Bronchial epithelial cell (primary cell): ENCODE data around the gene DCLK2. TPM values are rescaled to one million over a fixed set of nuclear protein-coding genes. Genes with fewer than 3 reads are reported as not detected.

ENCODE experiments used
- DNase-seq: peaks from one replicate; pipeline ENCODE4 v3.0.0-alpha.2; 2010; ENCODE audit warnings: low read depth
- FAIRE-seq: peaks from 2 replicates; lab custom pipeline; 2011; peaks lifted over from hg19 to GRCh38; lab: Jason Lieb, UNC
- H3K27me3 ChIP-seq: 2 replicates; pipeline ENCODE4 v1.5.1; 2011; ENCODE audit warnings: low read length; ENCODE audit not compliant: control insufficient read depth, insufficient read depth
- H3K36me3 ChIP-seq: 2 replicates; pipeline ENCODE4 v1.5.1; 2011; ENCODE audit warnings: low read length; ENCODE audit not compliant: control insufficient read depth, insufficient read depth
- H3K4me3 ChIP-seq: 2 replicates; pipeline ENCODE4 v1.5.1; 2011; ENCODE audit warnings: mild to moderate bottlenecking, low read depth, low read length, control low read depth
- CTCF ChIP-seq: IDR thresholded peaks from 2 replicates; pipeline ENCODE4 v1.5.1; 2011; ENCODE audit warnings: mild to moderate bottlenecking, moderate library complexity, low read length, control low read depth, inconsistent platforms; ENCODE audit not compliant: insufficient read depth, severe bottlenecking
- total RNA-seq: library from RNA; depleted of rRNA; stranded (reverse); fragments of >200 nt; gene quantifications from 2 replicates; pipeline ENCODE4 v1.2.1, GENCODE V29; 2014

Gene DCLK2
- total RNA-seq, 1 donor from 2014 or later = not detected

GRCh38 chr4:150069353-150069752 lies 8.9 kb upstream of the DCLK2 start:
- no peak for DNase-seq
- Histone ChIP-seq H3K27me3 (no peaks in the 10 kb centered on the region), H3K36me3 (no peaks in the 10 kb centered on the region), H3K4me3 (no peak overlapping the region)
- no peak for FAIRE-seq
- TF ChIP-seq CTCF = no peak

GRCh38 chr4:150070464-150071170 lies 7.6 kb upstream of the DCLK2 start:
- DNase-seq (no peak), FAIRE-seq (no peak)
- Histone ChIP-seq H3K4me3 (no peak overlapping the region), H3K36me3 (no peaks in the 10 kb centered on the region), H3K27me3 (no peaks in the 10 kb centered on the region)
- TF ChIP-seq CTCF = no peak

GRCh38 chr4:150072471-150072870 lies 5.8 kb upstream of the DCLK2 start:
- Histone ChIP-seq H3K4me3 (no peak overlapping the region), H3K27me3 (no peaks in the 10 kb centered on the region), H3K36me3 (no peaks in the 10 kb centered on the region)
- FAIRE-seq (no peak), DNase-seq (no peak)
- no peak for TF ChIP-seq CTCF

GRCh38 chr4:150072906-150073714 lies 5.1 kb upstream of the DCLK2 start:
- peak; percentile 38 for DNase-seq
- Histone ChIP-seq H3K36me3 (no peaks in the 10 kb centered on the region), H3K4me3 (no peak overlapping the region), H3K27me3 (no peaks in the 10 kb centered on the region)
- TF ChIP-seq CTCF = no peak
- no peak for FAIRE-seq

GRCh38 chr4:150074064-150074463 lies 4.2 kb upstream of the DCLK2 start:
- no peak for FAIRE-seq
- DNase-seq = no peak
- H3K4me3 ChIP-seq = no peak overlapping the region
- no peaks in the 10 kb centered on the region for H3K36me3 ChIP-seq
- no peak for TF ChIP-seq CTCF
- no peaks in the 10 kb centered on the region for H3K27me3 ChIP-seq
